NT2/D1 (cell line): ENCODE measurements around the gene SKIL.

Source experiments
- SUZ12 ChIP-seq: IDR thresholded peaks from 2 replicates; pipeline ENCODE4 v1.6.1; 2011; ENCODE audit not compliant: insufficient read length, insufficient read depth; ENCODE audit errors: extremely low read depth
- YY1 ChIP-seq: IDR thresholded peaks from 2 replicates; pipeline ENCODE4 v1.6.1; 2011; ENCODE audit not compliant: insufficient read length, insufficient read depth
- ZNF274 ChIP-seq: IDR thresholded peaks from 2 replicates; pipeline ENCODE4 v1.6.1; 2011; ENCODE audit warnings: mild to moderate bottlenecking, low read depth, low read length

- TF ChIP-seq ZNF274 (no peak), SUZ12 (no peak), YY1 (no peak)
Observed at GRCh38 chr3:170367797-170368196, 10.3 kb downstream of the SKIL start.
